ENCODE measurements around the gene MAPK11.

- TF ChIP-seq, protein P1, sequence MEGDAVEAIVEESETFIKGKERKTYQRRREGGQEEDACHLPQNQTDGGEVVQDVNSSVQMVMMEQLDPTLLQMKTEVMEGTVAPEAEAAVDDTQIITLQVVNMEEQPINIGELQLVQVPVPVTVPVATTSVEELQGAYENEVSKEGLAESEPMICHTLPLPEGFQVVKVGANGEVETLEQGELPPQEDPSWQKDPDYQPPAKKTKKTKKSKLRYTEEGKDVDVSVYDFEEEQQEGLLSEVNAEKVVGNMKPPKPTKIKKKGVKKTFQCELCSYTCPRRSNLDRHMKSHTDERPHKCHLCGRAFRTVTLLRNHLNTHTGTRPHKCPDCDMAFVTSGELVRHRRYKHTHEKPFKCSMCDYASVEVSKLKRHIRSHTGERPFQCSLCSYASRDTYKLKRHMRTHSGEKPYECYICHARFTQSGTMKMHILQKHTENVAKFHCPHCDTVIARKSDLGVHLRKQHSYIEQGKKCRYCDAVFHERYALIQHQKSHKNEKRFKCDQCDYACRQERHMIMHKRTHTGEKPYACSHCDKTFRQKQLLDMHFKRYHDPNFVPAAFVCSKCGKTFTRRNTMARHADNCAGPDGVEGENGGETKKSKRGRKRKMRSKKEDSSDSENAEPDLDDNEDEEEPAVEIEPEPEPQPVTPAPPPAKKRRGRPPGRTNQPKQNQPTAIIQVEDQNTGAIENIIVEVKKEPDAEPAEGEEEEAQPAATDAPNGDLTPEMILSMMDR (conservative IDR thresholded peaks at IDR 0.05 in 1 of 2, IDR thresholded peaks at IDR 0.05 in 1 of 2; ENCODE audit: low read depth in 1 of 2, low read length in 2 of 2) = no peak
- TF ChIP-seq EZH2 (IDR thresholded peaks at IDR 0.05; ENCODE audit: low read length, missing control alignments) = no peak
Measured at GRCh38 chr22:50280708-50281383, 10.7 kb upstream of the MAPK11 start.

All from fibroblast of lung (primary cell).